Activated B cell treated with CpG ODN at 0.5 μM for 24 hours (primary cell): ENCODE data around the gene ST6GALNAC2. TPM values are rescaled to one million over a fixed set of nuclear protein-coding genes. Genes with fewer than 3 reads are reported as not detected.
"Not testable (repeated sequence)": the region's sequence is repeated elsewhere in the genome, so short reads cannot be mapped to it uniquely, and the experiment has no call there.

Experiments
- ATAC-seq: fragments of 200-7000 bp; cut with Tn5 transposase; one replicate; pipeline ENCODE4 v1.10.0; 2021; ENCODE audit warnings: low read depth, mild to moderate bottlenecking, moderate library complexity
- CTCF ChIA-PET: fragments of 350-600 bp; sonication (Branson Sonifier 250); formaldehyde crosslinking; loops from one replicate; lab custom pipeline; 2021; ENCODE audit warnings: antibody characterized with exemption; lab: Charles Lee
- POLR2A ChIA-PET: fragments of 350-600 bp; sonication (Branson Sonifier 250); formaldehyde crosslinking; loops from one replicate; lab custom pipeline; 2021; ENCODE audit warnings: antibody characterized with exemption; lab: Charles Lee
- DNase-seq: peaks from one replicate; pipeline ENCODE4 v3.0.0; 2022
- H3K27ac Mint-ChIP-seq: one replicate; pipeline ENCODE4 v1.8.0; 2020; ENCODE audit warnings: mixed read lengths
- H3K27me3 Mint-ChIP-seq: one replicate; pipeline ENCODE4 v1.8.0; 2021; ENCODE audit warnings: mixed read lengths
- H3K36me3 Mint-ChIP-seq: one replicate; pipeline ENCODE4 v1.8.0; 2021; ENCODE audit warnings: low read depth, mixed read lengths
- H3K4me1 Mint-ChIP-seq: one replicate; pipeline ENCODE4 v1.8.0; 2021; ENCODE audit warnings: mixed read lengths
- H3K4me3 Mint-ChIP-seq: one replicate; pipeline ENCODE4 v1.8.0; 2020; ENCODE audit warnings: mild to moderate bottlenecking, mixed read lengths
- H3K9me3 Mint-ChIP-seq: one replicate; pipeline ENCODE4 v1.8.0; 2020; ENCODE audit warnings: mixed read lengths
- CTCF ChIP-seq: fragments of 200-600 bp; IDR thresholded peaks from one replicate; pipeline ENCODE4 v1.8.0; 2022; ENCODE audit warnings: antibody characterized with exemption, mild to moderate bottlenecking
- intact Hi-C: fragments of 100-400 bp; cut with micrococcal nuclease; formaldehyde crosslinking; loops from one replicate; pipeline ENCODE4 v1.15.1; 2024
- total RNA-seq: library from RNA; stranded (reverse); gene quantifications from 2 replicates; pipeline ENCODE4 v1.2.3, GENCODE V29; 2022

ST6GALNAC2 gene
- total RNA-seq, 1 donor from 2014 or later, result not detected

- no peak for DNase-seq
- ChIA-PET CTCF (no interaction called here), POLR2A (interaction anchor here (0.7 kb wide), 1 partner anchor 428 kb away, joined by 5 read pairs; no protein-coding TSS in a partner anchor)
- H3K9me3 Mint-ChIP-seq, result no peaks in the 10 kb centered on the region
- intact Hi-C loops, result no loop called here
- peak overlapping the region; percentile 17 for H3K4me3 Mint-ChIP-seq
- H3K4me1 Mint-ChIP-seq, result peaks cover 63% of the 10 kb centered on the region
- no peak for ATAC-seq
- no peak for TF ChIP-seq CTCF
- no peak overlapping the region for H3K27ac Mint-ChIP-seq
- no peaks in the 10 kb centered on the region for H3K27me3 Mint-ChIP-seq
- peaks cover 69% of the 10 kb centered on the region for H3K36me3 Mint-ChIP-seq
Observed at GRCh38 chr17:76562734-76563148, 22.9 kb downstream of the ST6GALNAC2 start.

- intact Hi-C loops, result no loop called here
- no peaks in the 10 kb centered on the region for H3K27me3 Mint-ChIP-seq
- ChIA-PET CTCF (interaction anchor here (0.7 kb wide), 1 partner anchor 152 kb away, joined by 3 read pairs; no protein-coding TSS in a partner anchor), POLR2A (no interaction called here)
- no peak overlapping the region for H3K27ac Mint-ChIP-seq
- no peak for ATAC-seq
- H3K9me3 Mint-ChIP-seq, result no peaks in the 10 kb centered on the region
- TF ChIP-seq CTCF, result no peak
- no peak for DNase-seq
- H3K4me3 Mint-ChIP-seq, result peak overlapping the region; percentile 50
- H3K36me3 Mint-ChIP-seq, result peaks cover 73% of the 10 kb centered on the region
- H3K4me1 Mint-ChIP-seq, result peaks cover 63% of the 10 kb centered on the region
Observed at GRCh38 chr17:76561799-76562268, 23.8 kb downstream of the ST6GALNAC2 start.

- ChIA-PET POLR2A (interaction anchor here (1.5 kb wide), 1 partner anchor 33 kb away, joined by 4 read pairs; no protein-coding TSS in a partner anchor), CTCF (interaction anchor here (0.7 to 2.0 kb wide), 2 partner anchors 63 to 153 kb away, joined by 3 to 12 read pairs; no protein-coding TSS in a partner anchor)
- Mint-ChIP-seq H3K4me1 (peaks cover 68% of the 10 kb centered on the region), H3K9me3 (no peaks in the 10 kb centered on the region), H3K27ac (no peak overlapping the region), H3K4me3 (peak overlapping the region; percentile 50), H3K36me3 (peaks cover 69% of the 10 kb centered on the region), H3K27me3 (no peaks in the 10 kb centered on the region)
- no peak for ATAC-seq
- DNase-seq, result no peak
- TF ChIP-seq CTCF, result no peak
- intact Hi-C loops, result no loop called here
Observed at GRCh38 chr17:76561332-76561731, 24.3 kb downstream of the ST6GALNAC2 start.

GRCh38 chr17:76560877-76561221 is 24.8 kb downstream of the ST6GALNAC2 start:
- peak overlapping the region; percentile 41 for H3K4me3 Mint-ChIP-seq
- H3K4me1 Mint-ChIP-seq, result peaks cover 66% of the 10 kb centered on the region
- no peak for TF ChIP-seq CTCF
- intact Hi-C loops, result no loop called here
- CTCF ChIA-PET, result interaction anchor here (0.7 to 2.0 kb wide), 3 partner anchors 63 to 584 kb away, joined by 3 to 12 read pairs (median 3); no protein-coding TSS in a partner anchor
- no peak for ATAC-seq
- DNase-seq, result no peak
- no peak overlapping the region for H3K27ac Mint-ChIP-seq
- no peaks in the 10 kb centered on the region for H3K27me3 Mint-ChIP-seq
- peaks cover 64% of the 10 kb centered on the region for H3K36me3 Mint-ChIP-seq
- H3K9me3 Mint-ChIP-seq, result no peaks in the 10 kb centered on the region
- POLR2A ChIA-PET, result interaction anchor here (1.5 kb wide), 1 partner anchor 33 kb away, joined by 4 read pairs; no protein-coding TSS in a partner anchor

GRCh38 chr17:76560036-76560876 is 25.4 kb downstream of the ST6GALNAC2 start:
- POLR2A ChIA-PET, result interaction anchor here (0.7 to 1.5 kb wide), 3 partner anchors 32 to 439 kb away, joined by 3 to 5 read pairs (median 4); partner anchors contain the start of genes JMJD6 and METTL23
- no peak for ATAC-seq
- CTCF ChIA-PET, result interaction anchor here (0.7 to 2.0 kb wide), 5 partner anchors 14 to 585 kb away, joined by 3 to 12 read pairs (median 3); no protein-coding TSS in a partner anchor
- intact Hi-C loops, result no loop called here
- no peak for TF ChIP-seq CTCF
- H3K27ac Mint-ChIP-seq, result no peak overlapping the region
- H3K4me3 Mint-ChIP-seq, result peak overlapping the region; percentile 50
- H3K9me3 Mint-ChIP-seq, result no peaks in the 10 kb centered on the region
- peaks cover 70% of the 10 kb centered on the region for H3K4me1 Mint-ChIP-seq
- H3K36me3 Mint-ChIP-seq, result peaks cover 58% of the 10 kb centered on the region
- DNase-seq, result no peak
- H3K27me3 Mint-ChIP-seq, result no peaks in the 10 kb centered on the region

GRCh38 chr17:76559460-76559859 is 26.2 kb downstream of the ST6GALNAC2 start:
- POLR2A ChIA-PET, result interaction anchor here (0.7 to 1.2 kb wide), 2 partner anchors 167 to 438 kb away, joined by 3 to 5 read pairs; partner anchors contain the start of genes JMJD6 and METTL23
- CTCF ChIA-PET, result interaction anchor here (1.1 to 2.9 kb wide), 4 partner anchors 36 to 122 kb away, joined by 3 to 35 read pairs (median 8); no protein-coding TSS in a partner anchor
- intact Hi-C loops, result loop anchor here (10.0 kb wide), 1 partner anchor 885 kb away; no protein-coding TSS in a partner anchor
- peak overlapping the region; percentile 95 for H3K4me3 Mint-ChIP-seq
- ATAC-seq, DNase-seq, H3K27me3 Mint-ChIP-seq, H3K27ac Mint-ChIP-seq, H3K9me3 Mint-ChIP-seq: not testable (repeated sequence)
- H3K4me1 Mint-ChIP-seq, result peaks cover 72% of the 10 kb centered on the region
- peaks cover 50% of the 10 kb centered on the region for H3K36me3 Mint-ChIP-seq
